Subcutaneous preadipocyte (primary cell): ENCODE results near the gene UTP14C. TPM values are rescaled to one million over a fixed set of nuclear protein-coding genes. Genes with fewer than 3 reads are reported as not detected.

Experiments
- total RNA-seq: library from RNA; depleted of rRNA; stranded (reverse); fragments of >200 nt; gene quantifications from 2 replicates; pipeline ENCODE4 v1.2.3, GENCODE V29; 2012

Gene UTP14C, protein sequence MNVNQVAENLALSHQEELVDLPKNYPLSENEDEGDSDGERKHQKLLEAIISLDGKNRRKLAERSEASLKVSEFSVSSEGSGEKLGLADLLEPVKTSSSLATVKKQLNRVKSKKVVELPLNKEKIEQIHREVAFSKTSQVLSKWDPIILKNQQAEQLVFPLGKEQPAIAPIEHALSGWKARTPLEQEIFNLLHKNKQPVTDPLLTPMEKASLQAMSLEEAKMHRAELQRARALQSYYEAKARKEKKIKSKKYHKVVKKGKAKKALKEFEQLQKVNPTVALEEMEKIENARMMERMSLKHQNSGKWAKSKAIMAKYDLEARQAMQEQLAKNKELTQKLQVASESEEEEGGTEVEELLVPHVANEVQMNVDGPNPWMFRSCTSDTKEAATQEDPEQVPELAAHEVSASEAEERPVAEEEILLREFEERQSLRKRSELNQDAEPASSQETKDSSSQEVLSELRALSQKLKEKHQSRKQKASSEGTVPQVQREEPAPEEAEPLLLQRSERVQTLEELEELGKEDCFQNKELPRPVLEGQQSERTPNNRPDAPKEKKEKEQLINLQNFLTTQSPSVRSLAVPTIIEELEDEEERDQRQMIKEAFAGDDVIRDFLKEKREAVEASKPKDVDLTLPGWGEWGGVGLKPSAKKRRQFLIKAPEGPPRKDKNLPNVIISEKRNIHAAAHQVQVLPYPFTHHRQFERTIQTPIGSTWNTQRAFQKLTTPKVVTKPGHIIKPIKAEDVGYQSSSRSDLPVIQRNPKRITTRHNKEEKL
- 7.0 and 10.0 TPM in 2 replicates for total RNA-seq

DNA sequence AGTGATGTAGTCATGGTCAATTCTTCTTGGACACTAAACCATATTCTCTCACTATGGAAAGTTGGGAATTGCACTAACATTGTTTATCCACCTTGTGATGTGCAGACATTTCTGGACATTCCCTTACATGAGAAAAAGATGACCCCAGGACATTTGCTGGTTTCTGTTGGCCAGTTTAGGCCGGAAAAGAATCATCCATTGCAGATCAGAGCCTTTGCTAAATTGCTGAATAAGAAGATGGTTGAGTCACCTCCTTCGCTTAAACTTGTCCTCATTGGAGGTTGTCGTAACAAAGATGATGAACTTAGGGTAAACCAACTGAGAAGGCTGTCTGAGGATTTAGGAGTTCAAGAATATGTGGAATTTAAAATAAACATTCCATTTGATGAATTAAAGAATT, at the start of gene UTP14C:
Gene UTP14C (plus strand): TSS at position 211 of the 400 bp plus-strand sequence. CDS start 4,114 bp downstream, outside the sequence.

GRCh38 chr13:52010890-52011631, 13.4 kb upstream of the UTP14C start, which contains the start of gene ATP7B:
TSS of gene ATP7B (minus strand) at chr13:52011450. CDS start at chr13:52011337, 113 bp downstream.

GRCh38 chr13:52011632-52012511, 12.6 kb upstream of the UTP14C start, which contains the start of gene ALG11:
TSS of gene ALG11 (plus strand) at chr13:52012398. CDS start at chr13:52012419, 21 bp downstream.

Other genes starting within 250 kb of the UTP14C start
- gene DHRS12, start 220.5 kb upstream of the UTP14C start, total RNA-seq, result 1.6 and 2.9 TPM in 2 replicates
- gene TMEM272, start 179.5 kb upstream of the UTP14C start, total RNA-seq, result not detected in 2 replicates
- not detected in 2 replicates for gene CCDC70, start 162.7 kb upstream of the UTP14C start, total RNA-seq
- 2.2 TPM in 2 replicates for gene ATP7B, start 13.2 kb upstream of the UTP14C start, total RNA-seq
- gene ALG11, start 12.3 kb upstream of the UTP14C start, total RNA-seq, result 12.9 and 13.9 TPM in 2 replicates
- gene NEK5, start 104.4 kb downstream of the UTP14C start, total RNA-seq, result under 0.01 and 0.37 TPM in 2 replicates
- gene NEK3, start 134.9 kb downstream of the UTP14C start, total RNA-seq, result 7.4 and 8.8 TPM in 2 replicates